Vagina (tissue), 2 donors: ENCODE measurements around the gene PCSK1.

Experiments used
- CTCF ChIP-seq, 3 experiments: fragments of 450-650 bp in 2 of 3; fragments of 200-600 bp in 1 of 3; sonication (generic) in 1 of 3; IDR thresholded peaks; one replicate each; pipeline ENCODE4 v1.5.1; 2017 to 2019; ENCODE audit warnings: antibody characterized with exemption in 3 of 3, mild to moderate bottlenecking in 2 of 3, moderate library complexity in 2 of 3
- POLR2A ChIP-seq, 2 donors: fragments of 450-650 bp; IDR thresholded peaks; one replicate each; pipeline ENCODE4 v1.6.1; 2017; ENCODE audit warnings: antibody characterized with exemption in 2 of 2, mild to moderate bottlenecking in 2 of 2, moderate library complexity in 2 of 2
- POLR2AphosphoS5 ChIP-seq, 2 donors: sonication (generic); formaldehyde crosslinking; IDR thresholded peaks; one replicate each; pipeline ENCODE4 v1.9.0; 2017; ENCODE audit warnings: antibody characterized with exemption in 2 of 2, mild to moderate bottlenecking in 2 of 2, low read depth in 1 of 2; ENCODE audit not compliant: insufficient read depth in 1 of 2

- TF ChIP-seq CTCF (IDR thresholded peaks at IDR 0.05) (no peak), POLR2A (IDR thresholded peaks at IDR 0.05) (no peak), POLR2AphosphoS5 (IDR thresholded peaks at IDR 0.05; ENCODE audit: insufficient read depth in 1 of 2, low read depth in 1 of 2) (no peak)
Observed at GRCh38 chr5:96408841-96409538, 24.1 kb downstream of the PCSK1 start.
